AG09319 (cell line): ENCODE measurements around the gene TBPL2.
A peak's percentile ranks its signal among the peaks of the same experiment; 100 is the strongest.

ENCODE experiments used
- DNase-seq: peaks from one replicate; pipeline ENCODE4 v3.0.0-alpha.2; 2010; ENCODE audit warnings: low read depth; ENCODE audit errors: extremely low read depth
- TF ChIP-seq, protein P1 (sequence below): IDR thresholded peaks from 2 replicates; pipeline ENCODE4 v1.5.1; 2011; ENCODE audit warnings: low read depth, mild to moderate bottlenecking, inconsistent platforms, low read length, moderate library complexity

TBPL2 gene

DNA sequence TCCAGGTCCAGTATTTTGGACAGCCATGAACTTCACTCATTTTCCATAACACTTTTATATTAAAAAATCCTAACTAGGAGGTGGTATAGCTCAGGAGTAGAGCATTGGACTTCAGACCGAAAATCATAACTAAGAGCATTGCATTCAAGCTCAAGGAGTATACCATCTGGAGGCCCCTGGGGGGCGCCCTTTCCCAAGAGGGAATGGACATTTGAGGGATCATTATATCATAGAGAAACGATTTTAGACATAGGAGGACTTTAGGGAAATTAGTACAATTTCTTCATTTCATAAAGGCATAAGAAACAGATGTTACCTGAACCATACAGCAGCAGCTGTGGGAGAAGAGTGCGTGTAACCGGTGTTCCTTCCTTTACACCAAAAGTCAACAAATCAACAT is 23.6 kb downstream of the TBPL2 start:
- TF ChIP-seq, protein P1, sequence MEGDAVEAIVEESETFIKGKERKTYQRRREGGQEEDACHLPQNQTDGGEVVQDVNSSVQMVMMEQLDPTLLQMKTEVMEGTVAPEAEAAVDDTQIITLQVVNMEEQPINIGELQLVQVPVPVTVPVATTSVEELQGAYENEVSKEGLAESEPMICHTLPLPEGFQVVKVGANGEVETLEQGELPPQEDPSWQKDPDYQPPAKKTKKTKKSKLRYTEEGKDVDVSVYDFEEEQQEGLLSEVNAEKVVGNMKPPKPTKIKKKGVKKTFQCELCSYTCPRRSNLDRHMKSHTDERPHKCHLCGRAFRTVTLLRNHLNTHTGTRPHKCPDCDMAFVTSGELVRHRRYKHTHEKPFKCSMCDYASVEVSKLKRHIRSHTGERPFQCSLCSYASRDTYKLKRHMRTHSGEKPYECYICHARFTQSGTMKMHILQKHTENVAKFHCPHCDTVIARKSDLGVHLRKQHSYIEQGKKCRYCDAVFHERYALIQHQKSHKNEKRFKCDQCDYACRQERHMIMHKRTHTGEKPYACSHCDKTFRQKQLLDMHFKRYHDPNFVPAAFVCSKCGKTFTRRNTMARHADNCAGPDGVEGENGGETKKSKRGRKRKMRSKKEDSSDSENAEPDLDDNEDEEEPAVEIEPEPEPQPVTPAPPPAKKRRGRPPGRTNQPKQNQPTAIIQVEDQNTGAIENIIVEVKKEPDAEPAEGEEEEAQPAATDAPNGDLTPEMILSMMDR = peak; percentile 23
- no peak for DNase-seq

DNA sequence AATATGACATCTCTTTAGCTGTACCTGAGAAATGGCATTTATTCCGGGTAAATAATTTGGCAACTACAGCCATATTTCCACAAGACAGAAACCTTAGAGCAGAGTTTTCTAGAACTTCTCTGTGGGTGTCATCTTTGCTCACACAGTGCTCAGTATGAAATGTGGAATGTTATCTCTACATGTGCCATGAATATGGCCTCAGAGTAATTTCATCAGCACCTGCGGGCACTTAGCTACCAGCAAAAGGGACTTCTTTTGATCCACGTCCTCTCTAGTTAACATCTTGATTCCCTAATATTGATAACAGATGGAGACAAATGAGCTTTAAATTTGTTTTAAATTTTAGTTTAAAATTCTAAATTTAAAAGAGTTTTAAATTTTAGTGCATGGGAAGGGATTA is 25.9 kb downstream of the TBPL2 start:
- no peak for DNase-seq
- TF ChIP-seq, protein P1 = no peak

GRCh38 chr14:55412676-55413075 is 27.7 kb downstream of the TBPL2 start:
- DNase-seq = no peak

GRCh38 chr14:55411426-55412389 is 28.7 kb downstream of the TBPL2 start, which contains the start of gene ATG14:
ATG14 (minus strand) TSS chr14:55411830; CDS start chr14:55411822, 8 bp downstream.
- DNase-seq = peak; percentile 39
- TF ChIP-seq, protein P1 = no peak

More at GRCh38 chr14:55412676-55413075, 27.7 kb downstream of the TBPL2 start:
- TF ChIP-seq, protein P1 = no peak

DNA sequence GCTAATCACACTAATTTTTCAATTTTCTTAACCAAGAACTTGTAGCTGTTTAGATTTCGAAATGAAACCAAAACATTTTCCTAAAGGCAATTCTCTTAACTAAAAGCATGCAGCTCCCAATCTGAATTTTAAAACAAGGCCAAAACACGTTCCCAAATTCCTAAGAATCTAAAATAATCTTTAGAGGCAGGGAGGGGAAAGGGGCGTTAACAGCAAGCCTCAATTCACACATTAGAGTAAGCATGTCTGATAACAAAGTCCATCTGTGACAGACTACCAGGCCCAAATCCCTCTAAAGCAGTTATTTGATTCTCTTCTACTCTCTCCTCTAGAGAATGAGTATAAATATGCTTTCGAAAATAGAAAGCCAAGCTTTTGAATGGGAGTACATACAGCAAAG is 29.5 kb downstream of the TBPL2 start:
- DNase-seq = no peak
- TF ChIP-seq, protein P1 = no peak

DNA sequence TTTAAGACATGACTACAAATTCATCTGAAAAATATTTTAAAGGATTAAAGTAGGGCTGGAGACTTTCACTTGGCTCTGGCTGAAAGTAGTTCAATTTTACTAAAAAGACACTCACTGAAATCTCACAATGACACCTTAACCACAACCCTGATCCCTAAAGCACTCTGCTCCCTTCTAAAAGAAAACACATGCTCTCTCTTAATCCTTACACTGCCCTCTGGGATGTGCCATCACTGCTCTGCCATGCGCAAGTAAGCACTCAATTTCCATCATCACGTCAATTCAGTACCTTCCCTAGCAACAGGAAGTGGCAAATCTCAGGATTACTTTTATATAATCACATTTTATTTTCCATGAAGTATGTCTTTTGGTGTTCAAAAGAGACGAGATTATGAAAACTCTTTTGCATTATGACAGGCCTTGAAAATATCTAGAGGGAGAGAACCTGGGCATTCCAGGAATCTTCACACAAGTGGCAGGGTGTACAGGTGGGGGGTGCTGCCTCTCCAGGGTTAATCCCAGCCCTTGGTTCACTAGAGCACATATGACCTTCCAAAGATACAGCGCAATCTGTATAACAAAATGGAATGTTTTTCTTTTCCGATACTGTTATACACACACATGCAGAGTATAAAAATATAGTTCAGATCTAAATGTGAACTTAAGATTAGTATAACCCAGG is 36.1 kb downstream of the TBPL2 start:
- no peak for DNase-seq
- TF ChIP-seq, protein P1 = no peak

DNA sequence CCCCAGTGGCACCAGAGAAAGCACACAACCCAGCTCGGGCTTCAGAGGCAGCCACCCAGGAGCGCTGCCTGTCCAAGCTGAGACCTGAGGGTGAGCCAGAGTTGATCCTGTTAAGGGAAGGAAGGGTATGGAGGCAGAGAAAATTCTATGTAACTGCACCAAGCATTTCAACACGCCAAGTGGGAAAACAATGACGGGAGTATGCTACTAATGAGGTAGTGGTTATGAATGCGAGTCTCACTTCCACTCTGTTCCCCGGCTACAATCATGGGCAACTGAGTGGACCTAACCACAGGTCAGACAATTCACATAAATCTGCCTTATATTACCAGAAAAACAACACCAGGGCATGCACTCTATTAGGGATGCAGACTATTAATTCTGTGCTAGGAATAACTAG is 38.7 kb downstream of the TBPL2 start:
- TF ChIP-seq, protein P1 = no peak

More for the DNA sequence above, 38.7 kb downstream of the TBPL2 start:
- no peak for DNase-seq
